Endothelial cell of umbilical vein (primary cell): Measurements from ENCODE around the gene NUP62. TPM values are rescaled to one million over a fixed set of nuclear protein-coding genes. Genes with fewer than 3 reads are reported as not detected.

ENCODE experiments used
- BruUV-seq: library from RNA; stranded (reverse); fragments of 400-500 nt; replicated peaks from 2 replicates; lab custom pipeline; 2021; lab: Mats Ljungman, UMichigan
- CTCF ChIA-PET: fragments of 300-600, 350-600 bp; sonication (Branson Sonifier 250); formaldehyde crosslinking; loops from one replicate; lab custom pipeline; 2021; ENCODE audit warnings: antibody characterized with exemption, inconsistent platforms; lab: Charles Lee
- POLR2A ChIA-PET: fragments of 300-600, 350-600 bp; sonication (Branson Sonifier 250); formaldehyde crosslinking; loops from one replicate; lab custom pipeline; 2021; ENCODE audit warnings: antibody characterized with exemption, inconsistent platforms; lab: Charles Lee
- DNase-seq: peaks from one replicate; pipeline ENCODE4 v3.0.0-alpha.2; 2011; ENCODE audit warnings: low read depth, low spot score
- FAIRE-seq: peaks from 2 replicates; lab custom pipeline; 2011; peaks lifted over from hg19 to GRCh38; lab: Jason Lieb, UNC
- H2AFZ ChIP-seq: 2 replicates; pipeline ENCODE4 v1.6.0; 2012; ENCODE audit warnings: low read depth, low read length, control low read depth, inconsistent platforms
- H3K27ac ChIP-seq: 2 replicates; pipeline ENCODE4 v1.5.1; 2011; ENCODE audit warnings: low read depth, mild to moderate bottlenecking, control low read depth, low read length, moderate library complexity; ENCODE audit not compliant: insufficient read depth
- H3K27me3 ChIP-seq, 2 experiments: 2 replicates each; pipeline versions ENCODE4 v1.6.0 to v1.6.1; 2011; ENCODE audit warnings: low read length in 2 of 2, mixed read lengths in 1 of 2; ENCODE audit not compliant: control insufficient read depth in 2 of 2, insufficient read depth in 2 of 2
- H3K36me3 ChIP-seq, 2 experiments: 2 replicates in 1 of 2; 3 replicates in 1 of 2; pipeline ENCODE4 v1.5.1; 2011; ENCODE audit warnings: low read length in 2 of 2, mild to moderate bottlenecking in 1 of 2, moderate library complexity in 1 of 2; ENCODE audit not compliant: control insufficient read depth in 2 of 2, insufficient read depth in 2 of 2; ENCODE audit errors: extremely low read depth in 1 of 2
- H3K4me1 ChIP-seq: 3 replicates; pipeline ENCODE4 v1.5.1; 2011; ENCODE audit warnings: mild to moderate bottlenecking, low read length; ENCODE audit not compliant: control insufficient read depth, insufficient read depth; ENCODE audit errors: extremely low read depth
- H3K4me2 ChIP-seq: 2 replicates; pipeline ENCODE4 v1.6.1; 2011; ENCODE audit warnings: low read length, control low read depth, mixed read lengths; ENCODE audit not compliant: insufficient read depth
- H3K4me3 ChIP-seq, 3 experiments: fragments of 200-600 bp in 1 of 3; sonication (generic), shearing (Covaris generic) in 1 of 3; replicated peaks in 1 of 3; 2 replicates each; pipeline ENCODE4 v1.5.1; 2011 to 2016; ENCODE audit warnings: control low read depth in 3 of 3, low read length in 3 of 3, mild to moderate bottlenecking in 2 of 3, inconsistent platforms in 1 of 3, low read depth in 1 of 3, moderate library complexity in 1 of 3; ENCODE audit not compliant: insufficient read depth in 1 of 3
- H3K79me2 ChIP-seq: 2 replicates; pipeline ENCODE4 v1.6.0; 2012; ENCODE audit warnings: low read length, inconsistent platforms; ENCODE audit not compliant: control insufficient read depth, insufficient read depth
- H3K9ac ChIP-seq: replicated peaks from 2 replicates; pipeline ENCODE3; 2011; ENCODE audit warnings: low read length, control low read depth; ENCODE audit not compliant: insufficient read depth; ENCODE audit errors: extremely low read depth
- H3K9me1 ChIP-seq: replicated peaks from 3 replicates; pipeline ENCODE4 v1.6.0; 2011; ENCODE audit warnings: mild to moderate bottlenecking, low read length; ENCODE audit not compliant: control insufficient read depth, insufficient read depth; ENCODE audit errors: extremely low read depth
- H3K9me3 ChIP-seq: replicated peaks from 2 replicates; pipeline ENCODE4 v1.5.1; 2012; ENCODE audit warnings: low read length, inconsistent platforms; ENCODE audit not compliant: control insufficient read depth, insufficient read depth
- H4K20me1 ChIP-seq: replicated peaks from 2 replicates; pipeline ENCODE3; 2011; ENCODE audit warnings: mild to moderate bottlenecking, low read length; ENCODE audit not compliant: control insufficient read depth, insufficient read depth; ENCODE audit errors: extremely low read depth
- GATA2 ChIP-seq: IDR thresholded peaks from 2 replicates; pipeline ENCODE4 v1.7.0; 2011; ENCODE audit warnings: low read depth, mild to moderate bottlenecking, moderate library complexity, mixed read lengths, low read length; ENCODE audit not compliant: insufficient read length, insufficient read depth
- POLR2AphosphoS5 ChIP-seq: IDR thresholded peaks from 2 replicates; pipeline ENCODE4 v1.6.1; 2012; ENCODE audit warnings: low read depth, mild to moderate bottlenecking, control low read depth, low read length, moderate library complexity; ENCODE audit not compliant: insufficient read depth
- dilution Hi-C: fragments of 300-500 bp; cut with MboI; formaldehyde crosslinking; loops from one replicate; pipeline ENCODE4 v1.15.0; 2019; ENCODE audit warnings: low sequenced_read_pairs; ENCODE audit not compliant: extremely low pct_ligation_motif_present
- intact Hi-C: fragments of 100-400 bp; cut with micrococcal nuclease; formaldehyde crosslinking; loops from one replicate; pipeline ENCODE4 v1.10.0; 2022
- polyA plus RNA-seq, 4 experiments: library from polyadenylated mRNA; depleted of rRNA in 3 of 4; stranded (reverse) in 3 of 4; unstranded in 1 of 4; fragments of >200 nt; gene quantifications; 2 replicates each; pipeline versions ENCODE4 v1.2.1 to v1.2.3, GENCODE V29; 2011 to 2012; ENCODE audit warnings: missing spikeins in 1 of 4
- total RNA-seq: library from RNA; stranded (reverse); gene quantifications from 2 replicates; pipeline ENCODE4 v1.2.3, GENCODE V29; 2021
- TF ChIP-seq, protein P1 (sequence below): IDR thresholded peaks from 2 replicates; pipeline ENCODE4 v1.6.1; 2011; ENCODE audit not compliant: insufficient read depth, insufficient read length

NUP62 gene
- total and polyA plus RNA-seq, 2 donors (not counting 3 experiments of a cell fraction or from before 2014, with no cell fraction given): 32.0 to 93.7 TPM

DNA sequence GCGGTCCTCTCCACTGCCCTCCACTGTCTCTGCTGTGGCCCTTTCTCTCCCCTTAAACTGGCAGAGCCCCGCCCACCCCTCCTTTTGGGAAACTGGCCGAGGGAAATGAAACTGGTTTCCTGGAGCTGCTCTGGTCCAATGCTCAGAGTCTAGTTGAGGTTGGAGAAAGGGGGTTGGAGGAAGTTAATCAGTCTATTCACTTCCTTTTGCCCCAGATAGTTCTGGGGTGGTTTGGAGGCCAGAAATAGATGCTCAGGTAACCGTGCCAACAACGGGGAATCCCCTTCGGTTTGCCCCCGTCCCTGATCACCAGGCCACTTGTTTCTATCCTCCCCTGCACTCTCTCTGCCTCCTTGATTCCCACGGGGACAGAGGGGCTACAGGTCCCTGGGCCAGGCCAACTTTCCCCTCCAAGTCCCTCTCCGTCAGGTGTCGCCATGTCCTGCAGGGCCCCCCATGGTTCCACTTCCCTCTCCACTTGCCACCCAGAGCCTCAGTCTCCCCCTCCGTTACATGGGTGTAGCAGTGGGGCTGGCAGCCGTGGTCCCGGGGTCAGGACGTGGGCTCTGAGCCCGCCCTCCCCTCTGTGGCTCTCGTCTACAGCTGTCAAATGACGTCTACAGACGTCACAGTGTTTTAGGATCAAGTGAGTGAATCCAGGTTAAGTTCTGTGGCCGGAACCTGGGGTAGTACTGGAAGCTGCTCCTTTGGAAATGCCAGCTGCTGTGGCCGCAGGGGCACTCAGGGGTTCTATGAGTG, 32.3 kb downstream of the NUP62 start, which contains the start of gene IL4I1:
Gene IL4I1, minus strand, starts transcription at position 25 of the 759 bp plus-strand sequence. CDS start 727 bp downstream, outside the sequence.
- DNase-seq: peak; percentile 73
- Histone ChIP-seq H2AFZ (peak within 1 kb of the TSS; percentile 9), H3K9ac (peak within 1 kb of the TSS; percentile 30), H3K27me3 (no peaks in the 10 kb centered on the region), H3K9me3 (no peaks in the 10 kb centered on the region), H3K36me3 (no peaks in the 10 kb centered on the region), H4K20me1 (no peaks in the 10 kb centered on the region), H3K4me1 (peaks cover 13% of the 10 kb centered on the region), H3K4me2 (peak within 1 kb of the TSS; percentile 62), H3K27ac (peak within 1 kb of the TSS; percentile 67), H3K9me1 (no peaks in the 10 kb centered on the region), H3K79me2 (no peaks in the 10 kb centered on the region), H3K4me3 (peak within 1 kb of the TSS in 1 of 3 experiments; percentile 26)
- TSS peak; percentile 33 for BruUV-seq
- TF ChIP-seq POLR2AphosphoS5 (peak; percentile 47), GATA2 (no peak)
- TF ChIP-seq, protein P1, sequence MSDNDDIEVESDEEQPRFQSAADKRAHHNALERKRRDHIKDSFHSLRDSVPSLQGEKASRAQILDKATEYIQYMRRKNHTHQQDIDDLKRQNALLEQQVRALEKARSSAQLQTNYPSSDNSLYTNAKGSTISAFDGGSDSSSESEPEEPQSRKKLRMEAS: no peak
- peak; percentile 98 for FAIRE-seq
- ChIA-PET CTCF (interaction anchor here (0.9 to 1.6 kb wide), 2 partner anchors 10 to 14 kb away, joined by 4 to 5 read pairs; no protein-coding TSS in a partner anchor), POLR2A (interaction anchor here (0.5 to 0.6 kb wide), 2 partner anchors 17 to 30 kb away, joined by 3 to 7 read pairs; no protein-coding TSS in a partner anchor)
- dilution Hi-C loops: no loop called here
- intact Hi-C loops: loop anchor here (2.0 kb wide), 1 partner anchor 32 kb away; the partner anchor contains the start of genes ATF5 and NUP62
